Activated CD8-positive, alpha-beta memory T cell treated with anti-CD3 and anti-CD28 coated beads for 24 hours (primary cell): Measurements from ENCODE around the gene BAHD1.

Experiments used
- DNase-seq: peaks from one replicate; pipeline ENCODE4 v3.0.0-alpha.2; 2020

BAHD1 gene

GRCh38 chr15:40500568-40501330 lies 60.0 kb downstream of the BAHD1 start:
- DNase-seq, result no peak

DNA sequence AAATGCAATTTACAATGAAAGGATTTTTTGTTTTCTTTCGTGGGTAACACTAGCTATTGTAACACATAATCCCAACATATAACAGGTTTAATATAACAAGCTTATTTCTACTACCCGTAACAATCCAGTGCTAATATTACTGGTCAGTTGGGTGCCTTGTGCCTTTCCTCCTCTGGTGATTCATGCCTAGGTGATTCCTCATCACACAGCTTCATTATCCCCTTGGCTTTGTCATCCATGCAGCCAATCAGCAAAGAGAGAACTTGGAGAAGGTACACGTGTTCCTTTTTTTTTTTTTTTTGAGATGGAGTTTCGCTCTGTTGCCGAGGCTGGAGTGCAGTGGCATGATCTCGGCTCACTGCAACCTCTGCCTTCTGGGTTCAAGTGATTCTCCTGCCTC lies 60.7 kb downstream of the BAHD1 start:
- no peak for DNase-seq

GRCh38 chr15:40506964-40507571 lies 66.3 kb downstream of the BAHD1 start:
- peak; percentile 83 for DNase-seq

DNA sequence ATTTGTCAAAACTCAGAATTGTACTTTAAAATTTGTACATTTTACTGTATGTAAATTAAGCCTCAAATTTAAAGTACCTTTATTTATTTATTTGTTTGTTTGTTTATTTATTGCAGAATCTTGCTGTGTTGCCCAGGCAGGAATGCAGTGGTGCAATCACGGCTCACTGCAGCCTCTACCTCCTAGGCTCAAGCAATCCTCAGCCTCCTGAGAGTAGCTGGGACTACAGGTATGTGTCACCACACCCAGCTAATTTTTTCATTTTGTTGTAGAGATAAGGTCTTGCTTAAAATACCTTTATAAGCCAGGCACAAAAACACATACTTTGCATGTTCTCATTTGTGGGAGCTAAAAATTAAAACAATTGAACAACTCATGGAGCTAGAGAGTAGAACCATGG lies 67.5 kb downstream of the BAHD1 start:
- DNase-seq, result no peak

DNA sequence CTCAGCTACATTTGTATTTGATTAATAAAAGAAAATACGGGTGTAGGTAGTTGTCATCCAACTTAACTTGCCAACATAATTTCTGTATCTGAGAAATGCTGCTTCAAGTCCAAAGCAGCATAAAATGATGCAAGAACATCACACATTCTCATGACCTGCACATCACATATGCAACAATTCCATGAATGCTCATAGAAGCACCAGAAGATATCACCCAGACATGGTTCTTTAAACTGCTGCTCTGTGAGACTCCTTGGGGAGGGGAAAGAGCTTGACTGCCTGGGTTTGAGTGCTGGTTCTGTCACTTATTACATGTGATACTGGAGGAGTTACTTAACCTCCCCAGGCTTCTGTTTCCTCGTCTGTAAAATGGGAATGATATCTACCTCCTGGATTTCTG lies 69.4 kb downstream of the BAHD1 start:
- DNase-seq, result no peak

DNA sequence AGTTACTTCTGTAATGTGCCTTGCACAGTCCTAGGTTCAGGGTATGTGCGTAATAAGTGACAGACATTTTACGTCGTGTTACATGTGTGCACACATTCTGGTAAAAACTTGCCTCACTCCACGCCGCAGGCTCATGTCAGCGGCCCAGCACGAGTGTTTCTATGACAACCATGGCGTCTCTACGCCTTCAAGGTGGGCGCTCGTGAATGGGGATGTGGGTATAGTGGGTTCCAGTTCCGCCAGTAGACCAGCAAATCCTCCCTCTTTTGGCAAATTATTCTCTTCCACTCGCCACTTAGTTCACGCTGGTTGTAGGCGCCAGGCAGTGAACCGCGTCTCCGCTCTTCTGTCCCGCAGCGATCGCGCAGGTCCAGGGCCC lies 70.3 kb downstream of the BAHD1 start:
- no peak for DNase-seq

GRCh38 chr15:40511472-40512133 lies 70.8 kb downstream of the BAHD1 start:
- DNase-seq, result peak; percentile 66

DNA sequence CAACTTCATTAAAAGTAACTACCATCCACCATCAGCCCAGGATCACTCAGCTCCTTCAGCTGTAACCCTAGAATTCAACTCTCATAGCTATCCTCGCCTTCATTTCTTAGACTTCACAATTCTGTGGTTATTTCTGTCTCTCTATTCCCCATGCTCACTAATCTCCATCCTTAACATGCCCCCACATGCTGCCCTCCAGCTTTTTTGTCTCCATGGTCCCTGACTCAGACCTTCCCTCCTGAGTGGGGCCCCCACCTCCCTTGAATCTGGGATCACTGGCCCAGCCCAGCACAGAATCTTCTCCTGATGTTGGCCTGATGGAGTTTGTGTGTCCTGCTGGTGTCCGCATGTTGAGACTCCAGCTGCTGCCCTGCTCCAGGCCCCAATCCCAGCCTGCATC lies 71.7 kb downstream of the BAHD1 start:
- DNase-seq, result no peak

GRCh38 chr15:40513609-40514008 lies 72.9 kb downstream of the BAHD1 start:
- no peak for DNase-seq

- DNase-seq, result no peak
Observed at GRCh38 chr15:40516322-40516721, 75.6 kb downstream of the BAHD1 start.
